GM21447 (cell line): ENCODE results near the gene AGBL1.
"Not testable (repeated sequence)": the region's sequence is repeated elsewhere in the genome, so short reads cannot be mapped to it uniquely, and the experiment has no call there.

ENCODE experiments used
- ATAC-seq: cut with Tn5 transposase; IDR thresholded peaks from one replicate; pipeline ENCODE4 v1.9.1; 2021; ENCODE audit not compliant: unreplicated experiment

Gene AGBL1

DNA sequence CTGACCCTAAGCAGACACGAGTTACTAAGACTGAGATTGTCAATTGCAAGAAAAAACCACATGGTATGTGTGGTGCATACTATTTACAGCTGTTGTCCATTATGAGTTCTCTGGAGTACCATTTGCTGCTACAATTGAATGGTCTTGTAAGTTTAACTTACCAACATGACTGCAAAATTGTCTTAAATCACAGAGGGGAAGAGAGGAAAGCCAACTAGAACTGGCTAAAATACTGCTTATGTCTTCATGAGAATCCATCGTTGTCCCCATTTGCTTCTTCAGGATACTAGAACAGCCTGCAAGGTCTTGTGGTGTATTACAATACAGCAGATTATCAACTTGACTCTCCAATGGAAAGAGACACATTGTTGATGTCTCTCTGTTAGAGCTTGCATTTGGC lies 313.2 kb downstream of the AGBL1 start:
- no peak for ATAC-seq

DNA sequence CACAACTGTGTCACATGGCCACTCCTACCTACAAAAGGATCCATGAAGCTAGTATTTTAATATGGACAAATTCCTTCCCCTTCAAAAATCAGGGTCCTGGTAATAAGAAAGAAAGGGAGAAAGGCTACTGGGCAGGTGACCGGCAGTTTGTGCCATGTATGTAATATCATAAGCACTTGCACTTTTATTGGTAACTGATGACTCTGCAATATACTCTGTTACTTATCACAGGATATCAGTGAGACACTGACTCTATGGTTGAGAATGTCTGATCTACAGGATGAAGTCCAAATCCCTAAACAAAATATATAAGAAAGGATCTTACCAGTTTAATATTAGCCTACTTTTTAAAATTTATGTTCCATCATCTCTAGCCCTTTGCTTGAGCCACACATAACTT lies 315.2 kb downstream of the AGBL1 start:
- ATAC-seq, result no peak

DNA sequence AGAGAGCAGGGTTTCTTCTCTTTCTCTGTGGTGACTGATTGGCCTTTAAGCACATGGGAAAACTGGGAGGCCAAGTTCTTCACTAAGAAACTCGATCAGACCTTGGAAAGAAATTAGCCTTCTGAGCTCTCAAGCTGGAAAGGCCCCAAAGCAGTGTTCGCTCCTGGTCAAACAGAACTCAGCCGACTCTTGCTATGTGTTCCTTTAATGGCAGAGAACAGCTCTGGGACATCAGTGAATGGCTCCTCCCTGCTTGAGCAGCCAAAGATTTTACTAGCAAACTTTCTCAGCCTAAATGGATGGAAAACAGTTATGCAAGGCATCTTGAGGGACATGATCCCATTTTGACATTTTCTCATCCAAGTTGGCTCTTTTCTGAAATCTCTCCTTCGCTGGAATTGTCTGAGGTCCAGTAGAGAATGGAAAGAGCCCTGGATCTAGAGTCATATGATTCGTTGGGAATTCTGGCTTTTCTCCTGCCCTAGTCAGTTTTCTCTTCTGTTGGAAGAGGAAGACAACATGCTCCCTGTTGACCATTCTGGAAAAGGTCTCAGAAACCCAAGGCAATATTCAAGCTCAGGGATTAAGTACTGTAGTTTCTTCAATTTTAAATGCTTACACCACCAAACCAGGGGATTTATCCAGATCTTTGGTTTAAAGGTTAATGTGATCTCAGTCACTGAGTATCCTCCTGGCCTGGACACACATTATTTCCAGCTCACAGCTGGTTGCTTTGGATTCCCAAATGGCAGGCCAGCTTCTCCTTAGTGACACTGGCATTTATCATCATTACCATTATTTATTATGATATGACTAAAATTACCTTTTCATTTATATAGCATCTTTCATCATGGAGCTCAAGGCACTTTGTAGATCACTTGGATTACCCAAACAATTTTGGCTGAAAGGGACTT lies 319.6 kb downstream of the AGBL1 start:
- no peak for ATAC-seq

DNA sequence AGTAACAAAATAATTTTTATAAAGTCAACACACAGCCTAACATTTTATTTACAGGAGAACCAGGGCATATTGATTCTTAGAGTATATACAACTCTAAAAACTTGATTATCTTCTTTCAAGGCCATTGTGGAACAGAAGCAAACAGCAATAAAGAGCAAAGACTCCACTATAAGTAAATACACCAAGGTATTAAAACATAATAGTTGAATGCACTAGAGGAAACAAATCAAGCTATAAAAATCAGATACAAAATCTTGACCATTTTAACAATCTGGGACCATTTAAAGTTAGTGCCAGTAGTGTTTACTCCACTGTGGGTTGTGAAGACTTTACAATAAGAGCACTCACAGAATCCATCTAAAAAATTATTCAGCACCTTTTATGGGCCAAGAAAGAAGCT lies 323.6 kb downstream of the AGBL1 start:
- ATAC-seq, result no peak

DNA sequence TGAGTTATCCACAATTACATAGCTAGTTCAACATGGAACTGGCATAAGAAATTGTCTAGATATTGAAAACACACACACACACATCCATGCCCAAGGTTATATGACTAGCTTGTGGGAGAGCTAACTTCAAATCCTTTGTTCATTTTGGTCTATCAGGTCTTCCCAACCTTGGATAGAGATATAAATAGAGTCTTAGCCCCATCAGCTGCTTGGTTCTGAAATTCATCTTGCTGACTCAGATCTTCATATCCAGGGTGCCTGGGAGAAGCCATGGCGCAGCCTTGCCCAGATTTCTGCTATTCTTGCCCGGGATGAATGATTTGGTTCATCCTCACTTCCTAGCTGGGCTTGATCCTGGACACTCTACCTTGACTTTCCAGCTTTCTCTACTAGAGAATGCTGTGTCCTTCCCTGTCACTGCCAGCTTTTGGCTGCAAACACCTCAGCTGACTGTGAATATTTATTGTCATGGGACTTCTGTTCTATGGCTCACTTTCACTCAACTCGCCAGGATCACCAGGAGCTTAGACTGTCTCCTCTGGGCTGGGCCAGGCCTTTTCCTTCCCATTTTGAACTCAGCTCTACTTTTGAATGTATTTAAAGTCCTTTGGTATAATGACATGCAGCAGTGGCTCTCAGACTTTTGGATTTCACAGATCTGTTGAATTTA lies 324.4 kb downstream of the AGBL1 start:
- ATAC-seq, result no peak

DNA sequence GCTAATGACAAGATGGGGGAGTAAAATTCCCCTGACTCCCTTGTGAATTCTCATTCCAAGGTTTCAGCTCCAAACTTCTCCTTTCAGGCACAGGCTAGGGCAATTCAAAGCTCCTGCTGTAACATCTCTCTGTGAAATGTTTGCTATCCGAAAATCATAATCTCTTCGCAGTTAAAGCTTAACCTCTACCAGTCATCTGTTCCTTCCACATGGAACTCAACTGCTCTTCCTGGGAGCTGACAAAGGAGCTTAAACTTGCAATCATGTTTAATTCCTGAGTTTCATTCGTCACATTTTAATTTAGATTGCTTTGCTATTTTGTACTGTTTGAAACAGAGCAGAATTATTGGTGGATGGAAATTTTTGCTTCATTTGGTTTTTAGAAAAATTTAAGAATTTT lies 328.6 kb downstream of the AGBL1 start:
- no peak for ATAC-seq

DNA sequence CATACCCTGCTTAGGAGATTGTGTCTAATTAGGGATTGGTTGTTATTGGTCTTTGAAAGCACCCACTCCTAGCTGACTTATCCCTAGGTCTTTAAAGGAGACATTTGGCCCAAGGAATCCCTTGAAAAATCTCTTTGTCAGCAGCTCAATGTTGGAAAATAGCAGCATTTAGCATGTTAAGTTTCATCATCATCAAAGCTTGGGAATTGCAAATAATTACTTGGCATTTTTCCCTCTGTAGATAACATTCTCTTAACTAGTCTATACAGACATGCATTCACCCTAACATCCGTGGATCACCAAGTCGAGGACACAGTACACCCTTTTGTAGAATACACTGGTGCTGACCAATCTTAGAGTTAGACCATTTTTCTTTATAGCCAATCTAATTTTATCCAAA lies 332.2 kb downstream of the AGBL1 start:
- ATAC-seq, result no peak

DNA sequence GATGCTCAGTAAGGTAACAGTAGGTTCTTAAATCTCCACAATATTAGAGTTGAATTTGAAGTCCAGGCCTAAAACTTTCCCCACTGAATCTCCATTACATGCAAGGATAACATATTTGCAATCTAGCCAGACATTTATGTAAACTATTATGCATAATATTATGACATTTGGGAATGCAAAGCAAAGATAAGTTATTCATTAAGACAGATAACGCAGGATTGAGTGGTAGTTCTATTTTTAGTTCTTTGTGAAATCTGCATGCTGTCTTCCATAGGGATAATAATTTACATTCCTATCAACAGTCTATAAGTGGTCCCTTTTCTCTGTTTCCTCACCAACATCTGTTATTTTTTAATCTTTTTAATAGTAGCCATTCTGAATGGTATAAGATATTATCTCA lies 333.5 kb downstream of the AGBL1 start:
- ATAC-seq, result no peak

DNA sequence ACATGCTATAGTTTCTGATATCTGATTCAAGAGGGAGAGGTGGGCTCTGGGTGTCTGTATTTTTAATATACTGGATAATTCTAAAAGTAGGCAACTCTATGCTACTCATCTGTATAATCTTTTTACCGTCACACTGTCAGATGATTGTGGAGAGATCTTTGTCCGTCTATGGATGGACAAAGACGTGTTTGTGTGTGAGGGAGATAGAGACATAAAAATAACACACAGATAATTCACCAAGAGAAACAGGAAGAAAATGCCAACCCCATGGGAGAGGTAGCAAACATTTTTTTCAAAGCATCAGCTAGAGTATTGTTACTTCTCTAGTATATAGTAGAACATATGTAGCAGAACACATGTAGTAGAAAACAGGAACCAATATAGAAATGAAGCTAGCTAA lies 346.1 kb downstream of the AGBL1 start:
- ATAC-seq, result no peak

DNA sequence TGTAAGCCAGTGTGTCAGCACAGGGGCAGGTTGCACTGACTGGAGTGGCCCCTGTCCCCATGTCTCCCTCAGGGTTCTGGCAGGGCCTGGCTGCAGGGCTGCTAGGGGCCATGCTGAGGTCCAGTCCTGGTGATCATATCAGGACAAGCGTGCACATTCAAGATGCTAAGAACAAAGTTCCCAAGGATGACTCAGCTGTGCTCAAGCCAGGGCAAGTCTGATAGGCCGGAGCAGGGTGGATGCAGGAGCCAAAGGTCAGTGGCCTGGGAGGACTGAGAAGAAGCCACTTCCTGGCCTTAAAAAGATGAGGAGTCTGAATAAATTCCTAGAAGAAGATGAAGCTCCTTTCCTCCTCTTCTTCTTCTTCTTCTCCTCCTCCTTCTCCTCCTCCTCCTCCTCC lies 353.2 kb downstream of the AGBL1 start:
- ATAC-seq, result no peak

DNA sequence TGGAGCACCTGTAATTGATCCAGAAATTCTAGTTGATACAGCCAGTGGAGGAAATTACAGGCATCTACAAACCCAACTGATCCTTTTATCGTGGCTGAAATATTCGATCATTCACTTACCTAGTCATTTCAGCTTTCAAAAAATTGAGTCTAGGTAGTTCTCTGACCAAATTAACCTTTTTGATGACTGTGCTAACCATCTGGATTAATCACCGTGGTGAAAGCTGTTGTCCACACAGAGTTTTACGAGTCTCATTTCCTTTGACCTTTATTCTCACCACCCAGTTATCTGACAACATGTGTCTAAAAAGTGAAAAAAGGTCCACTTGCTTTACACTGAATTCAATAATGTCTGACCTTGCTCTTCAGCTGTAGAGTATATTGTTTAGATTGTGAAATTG lies 354.3 kb downstream of the AGBL1 start:
- ATAC-seq, result no peak

DNA sequence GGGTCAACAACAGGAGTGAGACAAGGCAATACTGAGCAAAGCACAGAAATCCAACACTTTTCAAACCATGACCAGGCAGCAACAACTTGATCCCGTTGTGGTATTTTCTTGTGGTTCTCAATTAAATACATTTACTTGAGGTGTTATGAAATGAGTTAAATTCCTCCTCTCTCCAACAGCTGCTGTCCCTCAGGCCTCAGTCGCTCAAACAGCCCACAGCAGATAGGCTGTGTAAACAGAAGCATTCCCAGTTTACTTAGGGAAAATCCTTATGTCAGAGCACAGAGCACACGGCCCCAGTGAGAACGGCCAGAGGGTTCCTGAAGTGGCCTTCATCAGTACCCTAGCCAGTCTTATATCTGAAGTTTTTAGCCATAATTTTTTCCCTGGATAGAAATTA lies 359.9 kb downstream of the AGBL1 start:
- ATAC-seq, result no peak

DNA sequence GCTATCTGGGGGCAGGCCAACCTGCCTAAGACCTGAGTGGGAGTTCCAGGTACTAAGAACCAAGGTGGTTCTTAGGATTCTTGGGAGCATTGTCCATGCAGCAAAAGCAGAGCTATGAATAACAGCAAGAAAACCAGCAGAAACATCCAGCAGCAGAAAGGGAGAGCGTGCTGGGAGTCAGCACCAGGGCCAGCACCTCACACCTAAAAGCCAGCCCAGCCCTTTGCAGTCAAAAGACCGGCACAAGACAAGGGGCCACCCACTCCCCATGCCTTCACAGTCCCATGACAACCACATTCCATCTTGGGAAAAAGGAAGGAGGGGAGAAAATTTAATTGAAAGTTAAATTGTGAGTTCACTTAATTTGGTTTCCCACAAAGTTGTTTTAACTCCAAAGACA lies 364.9 kb downstream of the AGBL1 start:
- no peak for ATAC-seq

DNA sequence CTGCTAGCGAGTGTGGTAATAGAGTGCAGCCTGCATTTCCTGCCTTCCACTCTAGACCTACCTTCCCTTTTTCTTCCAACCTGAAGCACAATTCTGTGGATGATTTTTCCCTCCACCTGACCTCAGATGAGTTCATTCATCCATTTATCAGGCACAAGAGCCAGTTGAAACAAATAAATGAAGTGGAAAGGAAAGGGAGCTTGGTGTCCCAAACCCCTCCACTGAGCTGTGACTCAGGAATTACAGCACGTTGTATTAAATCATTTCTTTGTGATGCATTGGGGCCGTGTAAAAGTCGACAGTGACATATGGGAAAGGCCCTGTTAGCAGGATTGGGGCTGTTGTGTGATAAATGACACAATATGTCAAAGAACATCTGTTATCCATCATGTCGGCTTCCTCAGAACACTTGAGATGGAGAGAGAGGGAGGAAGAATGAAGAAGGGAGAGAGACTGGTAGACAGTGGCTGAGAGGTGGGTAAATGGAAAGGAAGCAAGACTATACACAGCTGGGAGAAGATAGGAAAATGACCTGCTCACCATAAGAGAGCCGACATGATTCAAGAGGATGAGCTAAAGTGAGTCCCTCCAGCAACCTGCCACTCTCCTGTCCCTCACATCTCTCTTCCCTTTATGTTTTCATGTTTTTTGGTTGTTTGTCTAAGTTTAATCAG lies 366.0 kb downstream of the AGBL1 start:
- no peak for ATAC-seq

DNA sequence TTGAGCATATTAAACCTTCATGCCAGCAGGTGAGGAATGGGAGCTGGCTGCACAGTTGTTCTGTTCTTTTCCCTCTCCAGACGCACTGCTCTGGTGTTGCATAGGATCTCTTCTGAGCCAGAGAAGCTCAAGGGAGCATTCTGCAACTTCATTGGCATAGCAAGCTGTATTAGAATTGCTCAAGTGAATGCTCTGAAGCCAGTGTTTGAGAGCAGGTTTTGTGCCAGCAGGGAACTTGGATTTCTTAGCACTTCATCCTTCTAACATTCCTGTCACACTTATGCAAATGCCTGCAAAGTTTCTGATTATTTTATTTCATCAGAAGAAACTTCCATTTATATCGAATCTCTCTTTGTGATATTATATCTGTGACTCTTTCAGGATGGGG lies 366.6 kb downstream of the AGBL1 start:
- no peak for ATAC-seq

DNA sequence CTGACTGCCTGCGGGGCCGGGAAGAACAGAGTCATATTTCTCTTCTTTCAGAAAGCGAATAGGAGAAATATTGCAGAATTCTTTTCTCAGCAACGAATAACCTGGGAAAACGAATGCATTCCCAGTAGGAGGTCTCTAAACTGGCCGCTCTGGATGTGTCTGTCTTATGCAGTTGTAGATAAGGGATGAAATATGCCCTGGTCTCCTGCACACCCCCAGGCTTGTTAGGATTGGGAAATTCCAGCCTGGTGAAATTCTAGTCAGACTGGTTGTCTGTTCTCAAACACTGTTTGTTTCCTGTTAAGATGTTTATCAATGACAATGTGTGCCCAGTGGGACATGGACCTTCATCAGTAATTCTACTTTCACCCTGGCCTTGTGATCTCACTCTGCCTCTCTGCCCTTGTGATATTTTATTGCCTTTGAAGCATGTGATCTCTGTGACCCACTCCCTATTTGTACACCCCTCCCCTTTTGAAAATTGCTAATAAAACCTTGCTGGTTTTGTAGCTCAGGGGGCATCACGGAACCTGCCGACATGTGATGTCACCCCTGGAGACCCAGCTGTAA lies 385.9 kb downstream of the AGBL1 start:
- ATAC-seq, result not testable (repeated sequence)

DNA sequence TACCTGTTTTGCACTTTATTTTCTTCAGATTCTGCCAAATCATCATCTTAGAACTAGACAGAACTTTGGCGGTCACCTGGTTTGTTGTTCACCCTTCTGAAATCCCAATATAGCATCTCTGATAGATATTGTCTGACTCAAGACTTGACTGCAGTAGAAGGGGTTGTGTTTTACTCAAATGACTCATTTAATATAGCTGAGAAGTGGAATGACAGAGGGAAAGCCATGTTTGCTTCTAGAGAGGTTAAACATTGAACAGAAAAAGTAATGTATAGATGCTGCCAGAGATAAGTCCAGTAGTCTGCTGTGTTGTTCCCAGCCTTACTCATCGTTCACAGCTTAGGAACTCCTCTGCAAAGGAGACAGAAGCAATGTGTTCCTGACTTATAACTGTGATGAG lies 402.0 kb downstream of the AGBL1 start:
- no peak for ATAC-seq

DNA sequence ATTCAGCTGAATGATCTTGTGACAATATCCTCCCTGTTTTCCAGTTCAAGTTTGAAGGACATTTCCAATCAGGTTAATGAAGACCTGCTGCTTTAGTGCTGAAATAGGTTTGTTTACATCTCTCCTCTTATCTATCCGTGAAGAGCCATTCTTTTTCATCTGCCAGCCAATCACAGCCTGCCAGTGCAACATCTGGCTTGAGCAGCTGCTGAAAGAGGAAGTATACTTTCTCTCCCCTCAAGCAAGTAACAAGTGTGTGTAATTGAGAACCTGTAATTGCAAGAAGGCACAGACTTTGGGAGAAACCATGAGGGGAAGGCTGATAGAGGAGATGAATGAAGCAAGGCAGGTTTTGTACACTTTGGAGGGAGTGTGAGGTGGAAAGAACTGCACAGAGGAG lies 404.3 kb downstream of the AGBL1 start:
- no peak for ATAC-seq

DNA sequence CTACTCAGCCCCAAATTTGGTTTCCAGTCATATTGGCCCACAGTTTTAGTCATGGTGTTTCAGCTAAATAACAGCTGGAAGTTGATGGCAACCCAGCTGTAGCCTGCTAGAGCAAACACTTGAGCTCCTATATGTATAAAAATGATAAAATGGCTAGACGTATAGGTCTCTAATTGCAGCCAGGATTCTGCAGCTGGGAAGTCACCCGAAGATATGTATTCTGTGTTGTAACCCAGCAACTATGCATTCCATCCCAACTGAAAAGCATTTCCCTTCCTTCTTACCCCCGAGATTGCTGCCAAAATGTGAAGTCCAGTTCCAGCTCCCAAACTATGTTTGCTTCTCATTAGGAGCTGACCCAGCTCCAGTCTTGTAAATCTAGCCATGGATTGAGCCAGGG lies 408.4 kb downstream of the AGBL1 start:
- no peak for ATAC-seq

DNA sequence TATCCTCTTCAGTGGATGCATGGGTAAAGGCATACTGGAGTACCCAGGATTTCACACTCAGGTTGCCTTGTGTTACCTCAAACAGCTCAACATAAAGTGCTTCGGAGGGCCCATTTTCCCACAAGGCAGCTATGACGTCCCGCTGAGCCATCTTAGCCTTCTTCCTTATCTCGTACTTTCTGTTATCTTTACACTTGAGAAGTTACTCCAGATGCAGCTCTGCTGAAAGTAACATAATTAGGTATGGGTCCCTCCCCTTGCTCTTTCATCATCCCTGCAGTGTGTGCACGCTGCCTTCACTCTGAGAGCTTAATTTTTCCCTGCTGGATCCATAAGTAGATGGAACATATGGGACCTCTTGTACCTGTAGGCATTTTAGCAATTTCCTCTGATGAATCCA lies 410.3 kb downstream of the AGBL1 start:
- no peak for ATAC-seq

DNA sequence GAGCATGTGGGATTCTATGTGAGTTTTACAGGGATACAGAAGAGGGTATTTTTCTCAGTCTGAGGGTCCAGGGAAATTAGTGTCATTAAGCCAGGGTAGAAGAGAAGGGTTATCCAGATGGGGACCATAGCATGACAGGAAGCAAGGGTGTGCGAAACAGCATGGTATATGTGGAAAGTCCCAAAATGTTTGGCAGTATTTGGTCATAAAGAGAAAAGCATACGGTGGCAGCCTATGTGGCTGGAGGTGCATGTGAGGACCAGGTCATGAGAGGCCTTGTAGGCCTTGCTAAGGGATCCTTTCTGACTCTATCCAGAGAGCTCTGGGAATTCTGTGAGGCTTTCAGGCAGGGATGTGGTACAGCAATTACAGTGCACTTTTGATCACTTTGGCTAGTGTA lies 411.4 kb downstream of the AGBL1 start:
- no peak for ATAC-seq

DNA sequence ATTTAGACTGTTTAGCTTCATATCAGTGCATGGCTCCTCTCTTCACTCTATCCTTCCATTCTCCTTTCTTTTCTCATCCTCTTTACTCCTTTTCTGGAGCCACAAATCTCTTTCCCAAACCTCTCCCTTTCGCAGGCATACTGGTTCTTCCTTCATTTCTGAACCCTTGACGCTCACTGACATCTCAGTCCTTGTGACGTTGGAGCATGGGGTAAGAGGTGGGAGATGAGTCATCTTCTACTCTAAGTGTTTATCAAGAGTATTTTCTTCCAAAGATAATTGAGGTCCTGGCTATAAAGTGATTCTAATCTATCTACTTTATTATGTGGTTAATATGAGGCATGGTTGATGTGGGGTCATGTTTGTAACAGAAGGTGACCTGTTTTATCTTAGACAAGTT lies 414.2 kb downstream of the AGBL1 start:
- ATAC-seq, result no peak
